ENCODE data around the gene INSM1.
A peak's percentile ranks its signal among the peaks of the same experiment; 100 is the strongest.

Gene INSM1

DNA sequence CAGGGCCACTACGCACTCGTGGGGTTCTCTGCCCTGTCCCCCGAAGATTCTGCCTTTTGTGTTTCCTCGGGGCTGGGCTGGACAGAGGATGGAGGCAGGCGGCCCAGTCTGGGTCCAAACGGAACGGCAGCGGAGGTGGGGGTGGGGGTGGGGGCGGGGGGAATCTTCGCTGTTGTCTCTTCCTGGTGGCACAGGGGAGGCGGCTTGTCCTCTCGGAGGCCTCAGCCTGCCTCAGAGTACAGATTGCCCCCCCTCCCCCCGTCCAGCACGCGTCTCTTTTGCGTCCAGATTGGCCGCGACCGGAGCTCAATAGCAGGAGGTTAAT, 1.4 kb upstream of the INSM1 start:
- TF ChIP-seq EP300 (IDR thresholded peaks at IDR 0.05; ENCODE audit: borderline replicate concordance) (no peak), CREB1 (IDR thresholded peaks at IDR 0.05; ENCODE audit: low read depth) (no peak), ZBTB7A (IDR thresholded peaks at IDR 0.05; ENCODE audit: low read depth) (no peak), CEBPB (IDR thresholded peaks at IDR 0.05) (no peak), NFIC (IDR thresholded peaks at IDR 0.05) (no peak), RAD21 (IDR thresholded peaks at IDR 0.05; ENCODE audit: low read depth) (no peak), TEAD4 (IDR thresholded peaks at IDR 0.05) (no peak), TCF12 (IDR thresholded peaks at IDR 0.05; ENCODE audit: low read depth) (no peak), TAF1 (IDR thresholded peaks at IDR 0.05; ENCODE audit: low read depth) (no peak), EGR1 (IDR thresholded peaks at IDR 0.05) (no peak), FOXM1 (IDR thresholded peaks at IDR 0.05; ENCODE audit: borderline replicate concordance, low read depth) (no peak), YY1 (IDR thresholded peaks at IDR 0.05; ENCODE audit: low read depth) (no peak)
- TF ChIP-seq, protein P1, sequence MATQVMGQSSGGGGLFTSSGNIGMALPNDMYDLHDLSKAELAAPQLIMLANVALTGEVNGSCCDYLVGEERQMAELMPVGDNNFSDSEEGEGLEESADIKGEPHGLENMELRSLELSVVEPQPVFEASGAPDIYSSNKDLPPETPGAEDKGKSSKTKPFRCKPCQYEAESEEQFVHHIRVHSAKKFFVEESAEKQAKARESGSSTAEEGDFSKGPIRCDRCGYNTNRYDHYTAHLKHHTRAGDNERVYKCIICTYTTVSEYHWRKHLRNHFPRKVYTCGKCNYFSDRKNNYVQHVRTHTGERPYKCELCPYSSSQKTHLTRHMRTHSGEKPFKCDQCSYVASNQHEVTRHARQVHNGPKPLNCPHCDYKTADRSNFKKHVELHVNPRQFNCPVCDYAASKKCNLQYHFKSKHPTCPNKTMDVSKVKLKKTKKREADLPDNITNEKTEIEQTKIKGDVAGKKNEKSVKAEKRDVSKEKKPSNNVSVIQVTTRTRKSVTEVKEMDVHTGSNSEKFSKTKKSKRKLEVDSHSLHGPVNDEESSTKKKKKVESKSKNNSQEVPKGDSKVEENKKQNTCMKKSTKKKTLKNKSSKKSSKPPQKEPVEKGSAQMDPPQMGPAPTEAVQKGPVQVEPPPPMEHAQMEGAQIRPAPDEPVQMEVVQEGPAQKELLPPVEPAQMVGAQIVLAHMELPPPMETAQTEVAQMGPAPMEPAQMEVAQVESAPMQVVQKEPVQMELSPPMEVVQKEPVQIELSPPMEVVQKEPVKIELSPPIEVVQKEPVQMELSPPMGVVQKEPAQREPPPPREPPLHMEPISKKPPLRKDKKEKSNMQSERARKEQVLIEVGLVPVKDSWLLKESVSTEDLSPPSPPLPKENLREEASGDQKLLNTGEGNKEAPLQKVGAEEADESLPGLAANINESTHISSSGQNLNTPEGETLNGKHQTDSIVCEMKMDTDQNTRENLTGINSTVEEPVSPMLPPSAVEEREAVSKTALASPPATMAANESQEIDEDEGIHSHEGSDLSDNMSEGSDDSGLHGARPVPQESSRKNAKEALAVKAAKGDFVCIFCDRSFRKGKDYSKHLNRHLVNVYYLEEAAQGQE (IDR thresholded peaks at IDR 0.05; ENCODE audit: low read depth): no peak
- TF ChIP-seq, protein P2, sequence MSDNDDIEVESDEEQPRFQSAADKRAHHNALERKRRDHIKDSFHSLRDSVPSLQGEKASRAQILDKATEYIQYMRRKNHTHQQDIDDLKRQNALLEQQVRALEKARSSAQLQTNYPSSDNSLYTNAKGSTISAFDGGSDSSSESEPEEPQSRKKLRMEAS (IDR thresholded peaks at IDR 0.05): no peak
- TF ChIP-seq, protein P3, sequence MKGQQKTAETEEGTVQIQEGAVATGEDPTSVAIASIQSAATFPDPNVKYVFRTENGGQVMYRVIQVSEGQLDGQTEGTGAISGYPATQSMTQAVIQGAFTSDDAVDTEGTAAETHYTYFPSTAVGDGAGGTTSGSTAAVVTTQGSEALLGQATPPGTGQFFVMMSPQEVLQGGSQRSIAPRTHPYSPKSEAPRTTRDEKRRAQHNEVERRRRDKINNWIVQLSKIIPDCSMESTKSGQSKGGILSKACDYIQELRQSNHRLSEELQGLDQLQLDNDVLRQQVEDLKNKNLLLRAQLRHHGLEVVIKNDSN (IDR thresholded peaks at IDR 0.05): no peak

DNA sequence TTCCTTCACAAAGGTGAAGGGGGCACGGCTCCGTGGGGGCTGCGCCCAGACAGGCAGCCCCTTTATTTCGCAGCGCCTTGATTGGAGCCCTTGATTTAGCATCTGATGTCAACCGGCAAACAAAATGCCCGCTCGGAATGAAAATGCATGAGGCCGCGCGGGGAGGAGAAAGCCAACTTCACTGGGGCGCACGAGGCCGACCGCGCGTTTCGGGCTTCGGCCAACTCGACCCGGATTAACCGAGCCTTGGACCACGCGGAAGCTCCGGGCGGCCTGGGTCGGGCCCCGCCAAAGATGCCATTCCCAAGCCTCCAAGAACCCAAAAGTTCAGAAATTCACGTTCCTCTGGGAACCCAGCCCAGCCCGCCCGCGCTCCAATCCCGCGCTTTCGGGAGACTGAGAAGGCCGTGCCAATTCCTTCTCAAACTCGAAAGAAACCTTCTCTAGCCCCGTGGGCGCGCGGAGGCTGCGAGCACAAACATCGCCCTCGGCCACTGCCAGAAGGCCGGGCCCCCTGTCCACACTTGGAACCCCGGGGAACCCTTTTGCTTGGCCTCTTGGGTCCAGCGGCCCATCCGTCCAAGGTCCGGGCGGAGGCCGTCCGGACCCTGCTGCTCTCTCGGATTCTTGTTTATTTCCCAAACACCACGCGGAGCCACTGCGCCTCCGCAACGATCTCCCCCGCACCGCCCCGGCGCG, 879 bp upstream of the INSM1 start:
- no peak for TF ChIP-seq RAD21 (IDR thresholded peaks at IDR 0.05; ENCODE audit: low read depth)
- 0 out of 2 replicates have a peak, but pooled peaks have one; percentile 5 for TF ChIP-seq TCF12 (IDR thresholded peaks at IDR 0.05; ENCODE audit: low read depth)

DNA sequence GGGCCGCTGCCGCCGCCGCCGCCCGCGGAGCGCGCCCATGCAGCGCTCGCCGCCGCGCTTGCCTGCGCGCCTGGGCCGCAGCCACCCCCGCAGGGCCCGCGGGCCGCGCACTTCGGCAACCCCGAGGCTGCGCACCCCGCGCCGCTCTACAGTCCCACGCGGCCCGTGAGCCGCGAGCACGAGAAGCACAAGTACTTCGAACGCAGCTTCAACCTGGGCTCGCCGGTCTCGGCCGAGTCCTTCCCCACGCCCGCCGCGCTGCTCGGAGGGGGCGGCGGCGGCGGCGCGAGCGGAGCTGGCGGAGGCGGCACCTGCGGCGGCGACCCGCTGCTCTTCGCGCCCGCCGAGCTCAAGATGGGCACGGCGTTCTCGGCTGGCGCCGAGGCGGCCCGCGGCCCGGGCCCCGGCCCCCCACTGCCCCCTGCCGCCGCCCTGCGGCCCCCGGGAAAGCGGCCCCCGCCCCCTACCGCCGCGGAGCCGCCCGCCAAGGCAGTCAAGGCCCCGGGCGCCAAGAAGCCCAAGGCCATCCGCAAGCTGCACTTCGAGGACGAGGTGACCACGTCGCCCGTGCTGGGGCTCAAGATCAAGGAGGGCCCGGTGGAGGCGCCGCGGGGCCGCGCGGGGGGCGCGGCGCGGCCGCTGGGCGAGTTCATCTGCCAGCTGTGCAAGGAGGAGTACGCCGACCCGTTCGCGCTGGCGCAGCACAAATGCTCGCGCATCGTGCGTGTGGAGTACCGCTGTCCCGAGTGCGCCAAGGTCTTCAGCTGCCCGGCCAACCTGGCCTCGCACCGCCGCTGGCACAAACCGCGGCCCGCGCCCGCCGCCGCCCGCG, 730 bp downstream of the INSM1 start:
- TF ChIP-seq, protein P2 (IDR thresholded peaks at IDR 0.05): peak; percentile 61; the same call in 1 of the 2 replicates
- no peak for TF ChIP-seq TEAD4 (IDR thresholded peaks at IDR 0.05)

DNA sequence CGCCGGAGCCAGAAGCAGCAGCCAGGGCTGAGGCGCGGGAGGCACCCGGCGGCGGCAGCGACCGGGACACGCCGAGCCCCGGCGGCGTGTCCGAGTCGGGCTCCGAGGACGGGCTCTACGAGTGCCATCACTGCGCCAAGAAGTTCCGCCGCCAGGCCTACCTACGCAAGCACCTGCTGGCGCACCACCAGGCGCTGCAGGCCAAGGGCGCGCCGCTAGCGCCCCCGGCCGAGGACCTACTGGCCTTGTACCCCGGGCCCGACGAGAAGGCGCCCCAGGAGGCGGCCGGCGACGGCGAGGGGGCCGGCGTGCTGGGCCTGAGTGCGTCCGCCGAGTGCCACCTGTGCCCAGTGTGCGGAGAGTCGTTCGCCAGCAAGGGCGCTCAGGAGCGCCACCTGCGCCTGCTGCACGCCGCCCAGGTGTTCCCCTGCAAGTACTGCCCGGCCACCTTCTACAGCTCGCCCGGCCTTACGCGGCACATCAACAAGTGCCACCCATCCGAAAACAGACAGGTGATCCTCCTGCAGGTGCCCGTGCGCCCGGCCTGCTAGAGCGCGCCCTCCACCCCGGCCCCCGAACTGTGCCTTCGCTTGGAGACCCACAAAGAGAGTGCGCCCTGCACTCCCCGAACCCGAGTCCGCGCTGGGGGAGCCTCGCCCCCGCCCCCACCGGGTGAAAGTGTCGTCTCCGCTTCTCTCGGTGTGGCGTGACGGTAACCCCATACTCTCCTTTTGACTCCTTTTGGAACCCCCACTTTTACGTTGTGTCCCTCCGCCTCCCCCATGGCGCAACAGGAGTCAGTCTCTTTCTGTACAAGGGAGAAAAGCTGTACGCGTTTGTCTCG, 1.6 kb downstream of the INSM1 start:
- no peak for TF ChIP-seq TAF1 (IDR thresholded peaks at IDR 0.05; ENCODE audit: low read depth)
- no peak for TF ChIP-seq EP300 (IDR thresholded peaks at IDR 0.05; ENCODE audit: borderline replicate concordance)
- TF ChIP-seq ZBTB7A (IDR thresholded peaks at IDR 0.05; ENCODE audit: low read depth): no peak
- TF ChIP-seq, protein P3 (IDR thresholded peaks at IDR 0.05): no peak
- no peak for TF ChIP-seq CEBPB (IDR thresholded peaks at IDR 0.05)
- peak; percentile 19; the same call in 1 of the 2 replicates for TF ChIP-seq TCF12 (IDR thresholded peaks at IDR 0.05; ENCODE audit: low read depth)
- TF ChIP-seq, protein P2 (IDR thresholded peaks at IDR 0.05): peak; percentile 58; the same call in 1 of the 2 replicates

DNA sequence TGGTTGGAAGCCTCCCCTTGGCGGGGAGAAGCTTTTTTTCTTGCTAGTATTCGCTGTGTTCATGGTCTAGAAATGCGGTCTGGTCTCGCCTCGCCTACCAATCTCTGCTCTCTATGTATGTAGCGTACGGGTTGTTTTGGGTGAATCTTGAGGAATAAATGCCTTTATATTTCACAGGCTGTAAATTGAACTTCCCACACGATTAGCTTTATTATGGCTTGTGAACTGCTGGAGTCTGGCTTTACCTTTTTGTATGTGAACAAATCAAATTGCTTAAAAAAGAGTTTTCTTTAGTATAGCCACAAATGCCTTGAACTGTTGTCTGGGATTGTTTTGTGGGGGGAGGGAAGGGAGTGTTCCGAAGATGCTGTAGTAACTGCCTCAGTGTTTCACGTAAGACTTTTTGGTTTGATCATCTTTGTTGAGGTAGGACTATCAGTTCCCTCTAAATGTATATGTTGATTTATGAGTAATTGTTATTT, 2.2 kb downstream of the INSM1 start:
- TF ChIP-seq, protein P2 (IDR thresholded peaks at IDR 0.05): no peak
- TF ChIP-seq RAD21 (IDR thresholded peaks at IDR 0.05; ENCODE audit: low read depth) (no peak), EGR1 (IDR thresholded peaks at IDR 0.05) (no peak), ZBTB7A (IDR thresholded peaks at IDR 0.05; ENCODE audit: low read depth) (no peak), EP300 (IDR thresholded peaks at IDR 0.05; ENCODE audit: borderline replicate concordance) (no peak), YY1 (IDR thresholded peaks at IDR 0.05; ENCODE audit: low read depth) (no peak), TEAD4 (IDR thresholded peaks at IDR 0.05) (no peak), CEBPB (IDR thresholded peaks at IDR 0.05) (no peak)
- TF ChIP-seq, protein P1 (IDR thresholded peaks at IDR 0.05; ENCODE audit: low read depth): no peak

Data from Ishikawa (cell line).